ENCODE measurements around the gene PAWR.

DNA sequence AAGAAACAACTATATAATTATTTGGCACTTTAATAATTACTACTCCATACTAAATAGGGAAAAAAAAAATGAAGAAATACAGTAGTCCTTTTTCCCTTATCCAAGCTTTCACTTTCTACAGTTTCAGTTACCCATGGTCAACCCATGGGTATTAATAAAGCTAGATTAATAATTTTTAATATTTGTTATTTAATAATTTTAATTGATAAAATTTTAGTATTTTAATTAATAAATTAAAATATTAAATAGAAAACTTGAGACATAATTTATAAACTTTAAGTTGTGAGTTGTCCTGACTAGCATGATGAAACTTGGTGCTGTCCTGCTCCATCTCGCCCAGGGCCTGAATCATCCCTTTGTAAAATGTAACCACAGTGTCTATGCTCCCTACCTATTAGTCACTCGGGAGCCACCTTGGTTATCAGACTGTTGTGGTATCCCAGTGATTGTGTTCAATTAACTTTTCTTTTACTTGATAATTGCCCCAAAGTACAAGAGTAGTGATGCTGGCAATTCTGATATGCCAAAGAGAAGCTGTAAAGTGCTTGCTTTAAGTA lies 71.8 kb downstream of the PAWR start:
- TF ChIP-seq RAD21 (IDR thresholded peaks at IDR 0.05; ENCODE audit: low read depth), result no peak
- TF ChIP-seq TCF12 (IDR thresholded peaks at IDR 0.05; ENCODE audit: low read depth), result no peak
- TF ChIP-seq MAX (IDR thresholded peaks at IDR 0.05), result no peak
- TF ChIP-seq CEBPB (IDR thresholded peaks at IDR 0.05), result no peak
- TF ChIP-seq EP300 (IDR thresholded peaks at IDR 0.05; ENCODE audit: borderline replicate concordance), result no peak
- TF ChIP-seq USF1 (IDR thresholded peaks at IDR 0.05), result no peak
- TF ChIP-seq TAF1 (IDR thresholded peaks at IDR 0.05; ENCODE audit: low read depth), result no peak
